Activated T-helper 1 cell treated with anti-CD3 and anti-CD28 coated beads, Interleukin-12 subunit alpha, Interleukin-12 subunit beta, Interleukin-2, Interleukin-4 antibody, amounts not matched to agents 30 ng/mL and 10 ng/mL and 1 ng/mL, durations not matched to agents 14 hours and 24 hours and 36 hours (primary cell): ENCODE data around the gene PPP2R2D. TPM values are rescaled to one million over a fixed set of nuclear protein-coding genes. Genes with fewer than 3 reads are reported as not detected.
"Not testable (repeated sequence)": the region's sequence is repeated elsewhere in the genome, so short reads cannot be mapped to it uniquely, and the experiment has no call there.

Experiments
- DNase-seq: peaks from one replicate; pipeline ENCODE4 v3.0.0; 2021; ENCODE audit warnings: low spot score
- H3K27ac Mint-ChIP-seq: one replicate; pipeline ENCODE4 v1.8.0; 2021; ENCODE audit warnings: mild to moderate bottlenecking, mixed read lengths
- H3K27me3 Mint-ChIP-seq: one replicate; pipeline ENCODE4 v1.8.0; 2022; ENCODE audit warnings: mild to moderate bottlenecking, moderate library complexity, mixed read lengths; ENCODE audit not compliant: insufficient read depth
- H3K36me3 Mint-ChIP-seq: one replicate; pipeline ENCODE4 v1.8.0; 2021; ENCODE audit warnings: low read depth, mixed read lengths
- H3K4me1 Mint-ChIP-seq: one replicate; pipeline ENCODE4 v1.8.0; 2021; ENCODE audit warnings: low read depth, mixed read lengths
- H3K4me3 Mint-ChIP-seq: one replicate; pipeline ENCODE4 v1.8.0; 2021; ENCODE audit warnings: mild to moderate bottlenecking, moderate library complexity, mixed read lengths
- H3K9me3 Mint-ChIP-seq: one replicate; pipeline ENCODE4 v1.8.0; 2021; ENCODE audit warnings: mixed read lengths
- intact Hi-C: fragments of 100-400 bp; cut with micrococcal nuclease; formaldehyde crosslinking; loops from one replicate; pipeline ENCODE4 v1.15.1; 2024
- total RNA-seq: library from RNA; stranded (reverse); gene quantifications from 2 replicates; pipeline ENCODE4 v1.2.3, GENCODE V29; 2022

PPP2R2D gene
- total RNA-seq, 1 donor from 2014 or later: 37.6 TPM

GRCh38 chr10:131987786-131988185 is 87.0 kb downstream of the PPP2R2D start:
- not testable (repeated sequence) for H3K36me3 Mint-ChIP-seq, H3K4me1 Mint-ChIP-seq, H3K4me3 Mint-ChIP-seq, H3K27ac Mint-ChIP-seq, DNase-seq, H3K9me3 Mint-ChIP-seq
- H3K27me3 Mint-ChIP-seq: peaks cover 30% of the 10 kb centered on the region
- intact Hi-C loops: loop anchor here (10.0 kb wide), 1 partner anchor 317 kb away; the partner anchor contains the start of gene STK32C

- H3K9me3 Mint-ChIP-seq: no peaks in the 10 kb centered on the region
- no peak overlapping the region for H3K4me3 Mint-ChIP-seq
- DNase-seq: no peak
- no peaks in the 10 kb centered on the region for H3K4me1 Mint-ChIP-seq
- peaks cover 6% of the 10 kb centered on the region for H3K27me3 Mint-ChIP-seq
- intact Hi-C loops: no loop called here
- no peak overlapping the region for H3K27ac Mint-ChIP-seq
- H3K36me3 Mint-ChIP-seq: no peaks in the 10 kb centered on the region
Observed at GRCh38 chr10:131991726-131992125, 90.9 kb downstream of the PPP2R2D start.

- Mint-ChIP-seq H3K27ac (no peak overlapping the region), H3K27me3 (peaks cover 4% of the 10 kb centered on the region), H3K9me3 (no peaks in the 10 kb centered on the region), H3K36me3 (no peaks in the 10 kb centered on the region), H3K4me3 (no peak overlapping the region), H3K4me1 (no peaks in the 10 kb centered on the region)
- intact Hi-C loops: no loop called here
- DNase-seq: no peak
Observed at GRCh38 chr10:131993275-131993674, 92.5 kb downstream of the PPP2R2D start.

- no peaks in the 10 kb centered on the region for H3K36me3 Mint-ChIP-seq
- DNase-seq: no peak
- H3K4me1 Mint-ChIP-seq: no peaks in the 10 kb centered on the region
- peaks cover 3% of the 10 kb centered on the region for H3K27me3 Mint-ChIP-seq
- intact Hi-C loops: no loop called here
- H3K9me3 Mint-ChIP-seq: no peaks in the 10 kb centered on the region
- no peak overlapping the region for H3K4me3 Mint-ChIP-seq
- no peak overlapping the region for H3K27ac Mint-ChIP-seq
Observed at GRCh38 chr10:131994435-131994834, 93.6 kb downstream of the PPP2R2D start.

GRCh38 chr10:131996466-131997365 is 95.9 kb downstream of the PPP2R2D start:
- Mint-ChIP-seq H3K36me3 (no peaks in the 10 kb centered on the region), H3K27ac (no peak overlapping the region), H3K4me3 (no peak overlapping the region), H3K27me3 (peaks cover 7% of the 10 kb centered on the region), H3K9me3 (no peaks in the 10 kb centered on the region), H3K4me1 (no peaks in the 10 kb centered on the region)
- intact Hi-C loops: no loop called here
- DNase-seq: no peak

GRCh38 chr10:131997366-131998049 is 96.7 kb downstream of the PPP2R2D start:
- no peaks in the 10 kb centered on the region for H3K4me1 Mint-ChIP-seq
- peaks cover 13% of the 10 kb centered on the region for H3K27me3 Mint-ChIP-seq
- intact Hi-C loops: no loop called here
- H3K9me3 Mint-ChIP-seq: no peaks in the 10 kb centered on the region
- no peaks in the 10 kb centered on the region for H3K36me3 Mint-ChIP-seq
- H3K4me3 Mint-ChIP-seq: no peak overlapping the region
- no peak for DNase-seq
- H3K27ac Mint-ChIP-seq: no peak overlapping the region

GRCh38 chr10:131998050-131998844 is 97.4 kb downstream of the PPP2R2D start:
- no peak overlapping the region for H3K27ac Mint-ChIP-seq
- DNase-seq: no peak
- intact Hi-C loops: no loop called here
- H3K9me3 Mint-ChIP-seq: no peaks in the 10 kb centered on the region
- H3K36me3 Mint-ChIP-seq: no peaks in the 10 kb centered on the region
- no peaks in the 10 kb centered on the region for H3K4me1 Mint-ChIP-seq
- H3K27me3 Mint-ChIP-seq: peaks cover 13% of the 10 kb centered on the region
- no peak overlapping the region for H3K4me3 Mint-ChIP-seq

GRCh38 chr10:131998845-131999681 is 98.3 kb downstream of the PPP2R2D start:
- Mint-ChIP-seq H3K36me3 (no peaks in the 10 kb centered on the region), H3K4me1 (no peaks in the 10 kb centered on the region), H3K4me3 (no peak overlapping the region), H3K9me3 (no peaks in the 10 kb centered on the region), H3K27ac (no peak overlapping the region), H3K27me3 (peaks cover 13% of the 10 kb centered on the region)
- no peak for DNase-seq
- intact Hi-C loops: no loop called here

GRCh38 chr10:132001238-132001972 is 100.6 kb downstream of the PPP2R2D start:
- no peaks in the 10 kb centered on the region for H3K36me3 Mint-ChIP-seq
- intact Hi-C loops: no loop called here
- peaks cover 10% of the 10 kb centered on the region for H3K9me3 Mint-ChIP-seq
- no peaks in the 10 kb centered on the region for H3K4me1 Mint-ChIP-seq
- DNase-seq: no peak
- peaks cover 13% of the 10 kb centered on the region for H3K27me3 Mint-ChIP-seq
- H3K4me3 Mint-ChIP-seq: no peak overlapping the region
- H3K27ac Mint-ChIP-seq: no peak overlapping the region

GRCh38 chr10:132002004-132002403 is 101.2 kb downstream of the PPP2R2D start:
- Mint-ChIP-seq H3K4me1 (no peaks in the 10 kb centered on the region), H3K4me3 (no peak overlapping the region), H3K36me3 (no peaks in the 10 kb centered on the region), H3K9me3 (peaks cover 10% of the 10 kb centered on the region), H3K27me3 (peaks cover 13% of the 10 kb centered on the region), H3K27ac (no peak overlapping the region)
- DNase-seq: no peak
- intact Hi-C loops: no loop called here

- Mint-ChIP-seq H3K36me3 (no peaks in the 10 kb centered on the region), H3K27me3 (peaks cover 10% of the 10 kb centered on the region)
Observed at GRCh38 chr10:132003282-132003924, 102.6 kb downstream of the PPP2R2D start.

More at GRCh38 chr10:132003282-132003924, 102.6 kb downstream of the PPP2R2D start:
- Mint-ChIP-seq H3K9me3 (peaks cover 10% of the 10 kb centered on the region), H3K4me1 (no peaks in the 10 kb centered on the region), H3K4me3 (no peak overlapping the region), H3K27ac (no peak overlapping the region)
- intact Hi-C loops: no loop called here
- DNase-seq: no peak
